Kidney epithelial cell (primary cell): ENCODE results near the gene PHF21B. TPM values are rescaled to one million over a fixed set of nuclear protein-coding genes. Genes with fewer than 3 reads are reported as not detected.

Experiments
- DNase-seq: peaks from one replicate; pipeline ENCODE4 v3.0.0-alpha.2; 2010; ENCODE audit warnings: low read depth
- H3K27me3 ChIP-seq: 2 replicates; pipeline ENCODE4 v1.6.0; 2011; ENCODE audit warnings: low read length; ENCODE audit not compliant: control insufficient read depth, insufficient read depth
- H3K36me3 ChIP-seq: 2 replicates; pipeline ENCODE4 v1.5.1; 2011; ENCODE audit warnings: low read length; ENCODE audit not compliant: control insufficient read depth, insufficient read depth
- H3K4me3 ChIP-seq: 2 replicates; pipeline ENCODE4 v1.5.1; 2011; ENCODE audit warnings: low read depth, mild to moderate bottlenecking, control low read depth, low read length
- CTCF ChIP-seq: IDR thresholded peaks from 2 replicates; pipeline ENCODE4 v1.5.1; 2011; ENCODE audit warnings: mild to moderate bottlenecking, moderate library complexity, low read length, control low read depth, inconsistent platforms; ENCODE audit not compliant: insufficient read depth, poor library complexity, severe bottlenecking
- total RNA-seq: library from RNA; depleted of rRNA; stranded (reverse); fragments of >200 nt; gene quantifications from 2 replicates; pipeline ENCODE4 v1.2.3, GENCODE V29; 2015

The PHF21B gene
- total RNA-seq, 1 donor from 2014 or later: 1.5 TPM

- peaks cover 6% of the 10 kb centered on the region for H3K27me3 ChIP-seq
- TF ChIP-seq CTCF: no peak
- H3K4me3 ChIP-seq: no peak overlapping the region
- no peaks in the 10 kb centered on the region for H3K36me3 ChIP-seq
- DNase-seq: no peak
These were observed 23.8 kb downstream of the PHF21B start for GRCh38 chr22:44985906-44986527.

GRCh38 chr22:44983878-44984482 lies 25.8 kb downstream of the PHF21B start:
- TF ChIP-seq CTCF: no peak

GRCh38 chr22:44982445-44982844 lies 27.4 kb downstream of the PHF21B start:
- no peak for TF ChIP-seq CTCF
- no peak for DNase-seq
- peaks cover 6% of the 10 kb centered on the region for H3K27me3 ChIP-seq
- no peak overlapping the region for H3K4me3 ChIP-seq
- no peaks in the 10 kb centered on the region for H3K36me3 ChIP-seq

More at GRCh38 chr22:44983878-44984482, 25.8 kb downstream of the PHF21B start:
- Histone ChIP-seq H3K4me3 (no peak overlapping the region), H3K27me3 (peaks cover 6% of the 10 kb centered on the region), H3K36me3 (no peaks in the 10 kb centered on the region)
- DNase-seq: no peak

- no peak for DNase-seq
- Histone ChIP-seq H3K4me3 (no peak overlapping the region), H3K36me3 (no peaks in the 10 kb centered on the region), H3K27me3 (peaks cover 6% of the 10 kb centered on the region)
- TF ChIP-seq CTCF: no peak
These were observed 27.9 kb downstream of the PHF21B start for GRCh38 chr22:44981857-44982256.

GRCh38 chr22:44979154-44979553 lies 30.7 kb downstream of the PHF21B start:
- no peak for DNase-seq
- H3K27me3 ChIP-seq: peaks cover 6% of the 10 kb centered on the region
- no peaks in the 10 kb centered on the region for H3K36me3 ChIP-seq
- no peak overlapping the region for H3K4me3 ChIP-seq
- TF ChIP-seq CTCF: no peak
